NCI-H748 treated with DMSO at 0.1 percent for 48 hours (cell line): ENCODE data around the gene PARP9.
"Not testable (repeated sequence)": the region's sequence is repeated elsewhere in the genome, so short reads cannot be mapped to it uniquely, and the experiment has no call there.

Experiments used
- DNase-seq: peaks from one replicate; lab custom pipeline; 2025; lab: John Stamatoyannopoulos, UW

PARP9 gene

DNA sequence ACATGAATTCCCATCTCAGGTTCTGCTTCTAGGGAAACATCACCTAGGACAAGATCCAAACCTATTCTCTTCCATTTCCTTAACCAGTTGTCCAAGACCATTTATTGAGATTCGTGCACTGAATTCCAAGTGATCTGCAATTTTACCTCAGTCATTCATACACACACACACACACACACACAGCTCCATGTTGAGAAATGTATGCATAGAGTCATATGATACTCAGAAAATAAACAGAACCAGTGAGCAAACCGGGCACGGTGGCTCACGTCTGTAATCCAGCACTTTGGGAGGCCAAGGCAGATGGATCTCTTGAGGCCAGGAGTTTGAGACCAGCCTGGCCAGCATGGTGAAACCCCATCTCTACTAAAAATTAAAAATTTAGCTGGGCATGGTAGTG is 43.2 kb downstream of the PARP9 start:
- DNase-seq: no peak

DNA sequence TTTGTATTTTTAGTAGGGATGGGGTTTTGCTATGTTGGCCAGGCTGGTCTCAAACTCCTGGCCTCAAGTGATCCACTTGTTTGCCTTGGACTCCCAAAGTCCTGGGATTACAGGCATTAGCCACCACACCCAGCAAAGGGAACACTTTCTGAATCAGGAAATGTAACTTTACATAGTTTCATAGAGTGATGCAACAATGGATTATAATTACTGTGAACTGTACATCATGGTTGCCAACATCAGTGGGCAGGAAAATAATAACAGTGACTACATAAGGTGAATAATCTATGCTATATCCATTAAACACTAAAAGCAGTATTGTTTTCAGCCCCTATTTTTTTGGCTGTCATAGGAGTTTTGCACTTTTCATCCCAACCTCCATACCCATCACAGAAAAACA is 44.4 kb downstream of the PARP9 start:
- no peak for DNase-seq

DNA sequence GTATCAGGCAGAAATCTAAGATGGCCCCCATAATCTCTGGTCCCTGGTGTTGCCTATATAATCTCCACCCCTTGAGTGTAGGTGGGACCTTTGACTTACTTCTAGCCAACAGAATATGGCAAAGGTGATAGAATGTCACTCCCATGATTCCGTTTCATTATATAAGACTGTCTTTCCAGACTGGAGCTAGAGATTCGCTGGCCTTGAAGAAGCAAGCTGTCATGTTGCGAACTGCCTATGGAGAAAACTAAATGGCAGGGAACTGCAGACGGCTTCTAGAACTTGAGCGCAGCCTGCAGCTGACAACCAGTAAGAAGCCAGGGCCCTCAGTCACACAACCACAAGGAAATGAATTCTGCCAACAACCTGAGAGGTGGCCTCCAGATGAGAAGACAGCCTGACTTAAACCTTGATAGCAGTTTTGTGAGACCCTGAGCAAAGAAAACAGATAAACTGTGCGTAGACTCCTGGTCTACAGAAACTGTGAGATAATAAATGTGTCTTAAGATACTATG is 47.2 kb downstream of the PARP9 start:
- no peak for DNase-seq

DNA sequence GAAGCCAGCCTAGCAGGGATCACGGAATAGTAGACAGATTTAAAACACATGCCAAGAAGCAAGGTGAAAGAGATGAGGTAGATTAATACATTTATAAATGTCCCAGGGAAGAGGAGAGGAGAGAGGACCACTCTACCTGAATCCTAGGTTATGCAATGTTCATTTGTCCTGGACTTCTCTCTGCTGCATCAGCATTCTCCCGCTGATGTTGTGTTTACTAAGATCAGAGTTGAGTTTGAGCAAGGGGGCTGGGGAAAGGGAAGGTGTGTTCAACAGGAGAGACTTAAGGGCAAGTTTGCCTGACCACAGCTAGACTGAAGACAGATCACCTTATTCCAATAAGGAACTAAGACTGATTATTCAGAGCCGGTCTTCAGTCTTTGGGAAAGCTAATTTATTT is 48.2 kb downstream of the PARP9 start:
- no peak for DNase-seq

DNA sequence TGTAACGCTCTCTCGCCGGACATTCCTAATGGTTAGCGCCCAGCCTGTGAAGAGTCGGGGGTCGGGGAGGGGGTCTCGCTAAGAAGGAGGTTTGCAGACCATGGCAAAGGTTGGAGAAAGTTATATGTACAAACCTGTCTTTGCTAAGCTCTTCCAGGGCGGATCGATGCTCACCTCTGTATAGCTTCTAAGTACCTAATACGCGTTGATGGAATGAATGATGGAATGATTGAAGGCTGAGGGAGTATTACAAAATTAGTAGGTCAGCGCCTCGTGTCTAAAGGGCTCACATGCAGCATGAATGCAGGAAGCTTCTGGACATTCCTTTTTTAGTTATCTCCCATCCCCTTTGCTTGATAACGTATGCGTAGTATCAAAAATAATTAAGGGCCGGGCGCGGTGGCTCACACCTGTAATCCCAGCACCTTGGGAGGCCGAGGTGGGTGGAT is 49.1 kb downstream of the PARP9 start:
- DNase-seq: no peak

DNA sequence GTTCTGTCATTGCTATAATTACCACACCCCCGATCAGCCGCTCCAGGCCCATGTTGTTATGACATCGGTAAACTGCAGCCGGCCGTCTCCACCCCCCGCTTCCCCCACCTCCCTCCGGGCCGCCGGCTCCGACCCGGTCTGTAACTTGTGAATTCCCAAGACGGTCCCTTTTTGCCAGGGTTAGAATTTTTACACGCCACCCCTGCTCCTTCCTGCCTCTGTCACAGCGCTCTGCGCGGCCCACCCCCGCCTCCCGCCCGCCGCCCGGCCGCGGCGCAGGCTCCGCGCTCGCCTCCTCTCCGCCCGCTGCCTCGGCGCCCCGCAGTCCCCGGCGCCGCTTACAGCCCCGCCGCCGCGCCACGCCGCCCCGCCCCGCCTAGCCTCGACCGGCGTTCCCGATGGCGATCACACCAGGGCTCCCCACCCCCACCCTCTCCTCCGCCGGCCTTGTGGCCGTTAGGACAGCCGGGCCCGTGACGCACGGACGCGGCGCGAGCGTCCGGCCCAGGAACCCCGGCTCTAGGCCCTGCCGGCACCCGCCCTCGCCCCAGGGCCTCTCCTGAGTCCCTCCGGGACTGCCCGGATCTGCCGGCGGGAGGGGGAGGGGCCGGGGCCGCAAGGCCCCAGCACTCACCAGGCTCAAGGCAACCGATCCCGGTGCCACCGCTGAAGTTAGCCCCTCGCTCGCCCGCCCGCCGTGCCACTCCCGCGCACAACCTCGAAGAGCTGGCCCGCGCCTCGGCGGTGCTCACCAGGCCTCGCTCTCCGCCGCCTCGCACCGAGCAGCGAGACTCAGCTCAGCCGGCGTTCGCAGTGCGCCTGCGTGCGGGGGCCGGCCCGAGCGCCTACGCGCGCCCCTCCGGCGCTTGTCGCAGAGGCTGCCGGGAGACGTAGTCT is 49.7 kb downstream of the PARP9 start, which contains the start of gene KPNA1:
TSS of gene KPNA1 (minus strand) at position 817 of the 897 bp plus-strand sequence. CDS start 18,374 bp downstream, outside the sequence.
- peak; percentile 30 for DNase-seq

DNA sequence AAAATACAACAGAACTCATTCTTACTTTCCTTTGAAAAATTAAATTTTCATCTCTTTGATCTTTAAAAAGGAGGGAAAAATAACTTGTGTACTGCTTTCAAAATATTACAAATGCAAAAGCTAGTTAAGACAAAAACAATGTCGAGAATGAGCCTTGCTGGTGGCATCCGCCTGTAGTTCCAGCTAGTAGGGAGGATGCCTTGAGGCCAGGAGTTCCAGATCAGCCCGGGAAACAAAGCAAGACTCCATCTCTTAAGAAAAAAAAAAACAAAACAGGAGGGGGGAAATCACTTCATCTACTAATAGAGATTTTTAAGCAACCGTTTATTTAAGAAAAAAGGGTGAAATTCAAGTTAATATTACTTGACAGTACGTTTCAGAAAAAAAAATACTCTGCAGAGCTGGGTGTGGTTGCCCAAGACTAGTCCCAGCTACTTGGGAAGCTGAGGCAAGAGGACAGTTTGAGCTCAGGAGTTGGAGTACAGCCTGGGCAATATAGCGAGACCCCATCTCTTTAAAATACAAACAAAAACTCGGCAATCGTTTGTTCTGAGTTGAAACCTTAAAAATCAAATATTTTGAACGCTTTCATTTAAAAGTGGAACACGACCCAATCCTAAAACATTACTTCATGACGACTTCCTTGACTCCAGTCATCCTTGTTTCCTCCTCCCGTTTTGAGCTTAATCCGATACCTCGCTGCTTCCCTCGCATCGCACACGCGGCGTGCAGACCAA is 50.5 kb downstream of the PARP9 start:
- DNase-seq: no peak

DNA sequence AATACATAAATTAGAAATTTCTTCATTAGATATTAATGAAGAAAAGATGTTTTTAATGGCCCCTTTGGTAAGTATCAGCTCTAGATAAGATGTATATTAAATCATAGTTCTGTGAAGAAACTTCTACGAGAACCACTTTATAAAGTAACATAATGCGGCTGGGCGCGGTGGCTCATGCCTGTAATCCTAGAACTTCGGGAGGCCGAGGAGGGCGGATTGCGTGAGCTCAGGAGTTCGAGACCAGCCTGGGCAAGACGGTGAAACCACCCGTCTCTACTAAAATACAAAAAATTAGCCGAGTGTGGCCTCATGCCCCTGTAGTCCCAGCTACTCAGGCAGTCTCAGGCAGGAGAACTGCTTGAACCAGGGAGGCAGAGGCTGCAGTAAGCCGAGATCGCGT is 51.8 kb downstream of the PARP9 start:
- no peak for DNase-seq

DNA sequence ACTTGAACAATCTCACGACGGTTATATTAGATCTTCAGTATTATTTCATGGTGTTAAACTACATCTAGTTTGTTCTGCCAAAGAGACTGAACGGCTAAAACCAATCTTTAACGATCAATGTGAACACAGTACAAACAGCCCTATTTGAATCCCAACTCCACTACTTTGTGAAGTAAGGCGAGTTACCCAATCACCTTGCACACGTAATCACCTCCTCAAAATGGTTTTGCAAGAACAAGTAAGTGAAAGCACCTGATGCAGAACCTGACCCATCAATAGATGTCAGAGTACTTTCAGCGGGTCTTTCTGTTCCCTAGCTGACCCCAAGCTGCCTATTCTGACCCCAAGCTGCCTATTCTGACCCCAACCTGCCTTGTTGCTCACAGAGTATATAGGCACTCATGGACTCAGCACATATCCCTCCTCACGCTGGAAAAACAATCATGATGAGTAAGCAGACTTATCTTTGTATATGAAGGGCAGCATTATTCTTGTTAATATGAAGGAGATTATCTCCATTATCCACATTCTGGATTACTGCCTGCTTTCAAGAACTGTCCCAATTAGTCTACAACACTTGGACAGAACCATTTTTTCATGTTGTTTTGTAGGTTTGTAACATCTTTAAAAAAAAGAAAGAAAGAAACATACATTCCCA is 53.1 kb downstream of the PARP9 start:
- DNase-seq: no peak

DNA sequence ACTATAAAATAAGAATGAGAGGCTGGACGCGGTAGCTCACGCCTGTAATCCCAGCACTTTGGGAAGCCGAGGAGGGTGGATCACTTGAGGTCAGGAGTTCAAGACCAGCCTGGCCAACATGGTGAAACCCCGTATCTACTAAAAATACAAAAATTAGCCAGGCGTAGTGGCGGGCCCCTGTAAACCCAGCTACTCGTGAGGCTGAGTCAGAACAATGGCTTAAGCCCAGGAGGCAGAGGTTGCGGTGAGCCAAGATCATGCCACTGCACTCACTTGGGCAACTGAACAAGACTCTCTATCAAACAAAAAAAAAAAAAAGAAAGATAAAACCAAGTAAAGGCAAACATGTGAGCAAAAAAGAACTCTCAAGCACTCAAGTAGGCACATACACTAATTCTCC is 55.2 kb downstream of the PARP9 start:
- DNase-seq: not testable (repeated sequence)

DNA sequence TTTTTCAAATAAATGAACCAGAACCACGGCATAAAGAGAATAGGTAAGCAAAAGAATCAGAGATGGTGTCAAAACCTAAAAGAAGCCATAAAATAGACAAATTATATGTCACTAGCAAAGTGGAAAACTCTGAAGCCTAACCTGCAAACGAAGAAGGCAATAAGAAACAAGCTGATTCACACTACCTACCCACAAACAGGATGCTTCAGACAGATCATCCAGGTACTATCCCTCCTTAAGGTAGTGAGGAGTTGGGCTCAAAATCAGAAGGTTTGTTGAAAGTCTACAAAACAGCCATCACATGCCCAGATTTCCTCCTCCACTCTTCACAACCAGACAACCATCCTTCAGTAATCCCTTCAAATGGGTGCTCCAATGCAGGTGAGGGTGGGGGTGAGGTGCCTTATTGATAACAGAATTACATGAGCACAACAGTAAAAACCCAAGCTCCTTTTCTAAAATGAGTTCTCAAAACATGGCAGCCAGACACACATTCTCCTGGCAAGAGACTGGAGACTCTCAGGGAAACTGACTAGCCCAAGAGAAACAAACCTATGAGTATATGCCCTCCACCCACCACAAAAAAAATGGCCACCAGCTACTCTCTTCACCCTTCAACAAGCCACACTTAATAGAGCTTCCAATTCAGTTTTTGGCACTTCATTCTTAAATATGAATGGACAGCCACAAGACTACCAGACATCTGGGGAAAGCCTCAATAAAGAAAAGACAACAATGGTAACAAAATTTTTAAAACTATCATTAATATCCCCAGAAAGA is 55.8 kb downstream of the PARP9 start:
- DNase-seq: no peak

DNA sequence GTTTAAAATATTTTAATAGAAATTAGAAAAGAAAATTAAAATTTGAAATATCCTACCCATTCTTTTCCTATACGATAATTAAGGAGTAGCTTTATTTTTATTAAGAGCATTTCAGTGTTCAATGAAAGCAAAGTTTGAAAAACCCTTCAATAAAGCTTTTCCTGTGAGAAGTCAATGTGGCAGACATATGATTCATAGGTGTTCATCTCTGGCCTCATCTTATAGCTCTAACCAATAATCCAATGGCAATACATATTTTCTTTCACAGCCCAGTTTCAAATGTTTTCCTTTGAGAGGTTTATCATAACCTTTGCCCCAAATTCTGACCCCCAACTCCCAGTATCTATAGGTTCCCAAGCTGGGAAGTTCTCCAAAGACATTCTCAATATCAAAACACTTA is 57.6 kb downstream of the PARP9 start:
- no peak for DNase-seq

DNA sequence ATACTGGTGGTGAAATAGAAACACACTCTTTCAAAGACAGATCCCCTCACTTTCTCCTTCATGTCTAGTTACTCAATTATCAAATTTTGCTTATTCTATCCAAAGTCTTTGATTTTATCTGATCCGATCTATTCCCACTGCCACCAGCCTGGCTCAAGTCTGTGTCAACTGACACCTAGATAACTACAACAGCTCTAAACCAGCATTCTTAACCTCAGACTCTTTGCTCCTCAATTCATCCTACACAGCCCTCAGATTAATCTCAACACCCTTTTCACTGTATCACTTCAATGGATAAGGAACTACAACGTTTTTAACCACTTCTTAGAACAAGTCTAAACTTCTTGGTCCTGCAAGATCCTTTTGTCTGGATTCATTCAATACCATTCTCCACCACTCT is 58.4 kb downstream of the PARP9 start:
- no peak for DNase-seq

DNA sequence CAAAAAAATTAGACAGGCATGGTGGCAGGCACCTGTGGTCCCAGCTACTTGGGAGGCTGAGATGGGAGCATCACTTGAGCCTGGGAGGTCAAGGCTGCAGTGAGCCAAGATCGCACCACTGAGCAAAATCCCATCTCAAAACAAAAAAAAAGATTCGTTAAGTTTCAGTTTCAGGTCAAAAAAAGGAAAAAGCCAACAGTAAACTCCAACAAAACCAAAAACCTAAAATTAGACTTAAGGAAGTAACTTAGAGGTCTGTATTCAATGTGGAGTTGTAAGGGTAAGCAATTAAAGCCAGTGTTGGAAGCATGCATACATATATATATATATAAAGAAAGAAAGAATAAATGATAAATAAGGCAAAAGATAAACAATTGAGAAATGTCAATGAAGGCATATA is 61.2 kb downstream of the PARP9 start:
- no peak for DNase-seq

DNA sequence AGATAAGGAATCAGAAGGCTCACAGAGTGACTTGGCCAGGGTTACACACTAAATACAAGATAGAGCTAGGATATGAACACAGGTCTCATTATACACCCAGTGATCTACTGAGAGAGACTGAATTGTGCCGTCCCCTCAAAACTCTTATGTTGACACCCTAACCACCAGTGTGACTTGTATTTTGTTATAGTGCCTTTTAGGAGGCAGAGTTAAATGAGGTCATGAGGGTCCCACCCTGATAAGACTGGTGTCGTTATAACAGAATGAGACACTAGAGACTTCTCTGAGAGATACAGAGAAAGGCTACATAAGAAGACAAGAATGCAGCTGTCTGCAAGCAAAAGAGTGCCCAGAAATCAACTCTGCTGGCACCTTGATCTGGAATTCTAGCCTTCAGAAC is 62.0 kb downstream of the PARP9 start:
- DNase-seq: no peak

DNA sequence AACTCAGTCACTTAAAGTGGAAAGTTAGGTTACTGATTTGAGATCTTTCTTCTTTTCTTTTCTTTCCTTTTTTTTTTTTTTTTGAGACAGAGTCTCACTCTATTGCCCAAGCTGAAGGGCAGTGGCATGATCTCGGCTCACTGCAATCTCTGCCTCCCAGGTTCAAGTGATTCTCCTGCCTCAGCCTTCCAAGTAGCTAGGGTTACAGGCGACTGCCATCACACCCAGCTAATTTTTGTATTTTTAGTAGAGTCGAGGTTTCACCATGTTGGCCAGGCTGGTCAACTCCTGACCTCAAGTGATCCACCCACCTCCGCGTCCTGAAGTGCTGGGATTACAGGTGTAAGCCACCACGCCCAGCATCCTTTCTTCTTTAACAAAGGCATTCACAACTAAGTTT is 63.1 kb downstream of the PARP9 start:
- DNase-seq: not testable (repeated sequence)

DNA sequence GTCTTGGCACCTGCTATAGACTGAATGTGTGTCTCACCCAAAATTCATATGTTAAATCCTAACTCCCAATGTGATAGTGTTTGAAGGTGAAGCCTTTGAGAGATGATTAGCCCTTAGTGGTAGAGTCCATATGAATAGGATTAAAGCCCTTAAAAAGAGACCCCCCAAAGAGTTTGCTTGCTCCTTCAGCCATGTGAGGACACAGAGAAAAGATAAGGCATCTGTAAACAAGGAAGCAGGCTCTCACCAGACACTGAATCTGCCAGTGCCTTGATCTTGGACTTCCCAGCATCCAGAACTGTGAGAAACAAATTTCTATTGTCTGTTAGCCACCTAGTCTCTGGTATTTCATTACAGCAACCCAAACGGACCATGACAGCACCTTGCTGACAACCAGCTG is 65.9 kb downstream of the PARP9 start:
- DNase-seq: no peak

DNA sequence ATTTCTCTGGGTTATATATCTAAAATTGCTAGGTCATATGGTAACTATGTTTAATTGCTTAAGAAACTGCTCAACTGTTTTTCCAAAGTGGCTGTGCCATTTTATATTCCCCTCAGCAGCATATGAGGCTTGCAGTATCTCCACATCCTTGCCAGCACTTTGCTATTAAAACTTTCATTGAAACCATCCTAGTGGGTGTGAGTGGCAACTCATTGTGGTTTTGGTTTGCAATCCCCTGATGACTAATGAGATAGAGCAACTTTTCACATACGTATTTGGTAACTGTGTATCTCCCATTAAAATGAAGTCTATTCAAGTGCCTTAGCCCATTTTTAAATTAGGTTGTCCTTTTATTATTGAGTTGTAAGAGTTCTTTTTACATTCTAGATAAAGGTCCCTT is 66.7 kb downstream of the PARP9 start:
- no peak for DNase-seq

DNA sequence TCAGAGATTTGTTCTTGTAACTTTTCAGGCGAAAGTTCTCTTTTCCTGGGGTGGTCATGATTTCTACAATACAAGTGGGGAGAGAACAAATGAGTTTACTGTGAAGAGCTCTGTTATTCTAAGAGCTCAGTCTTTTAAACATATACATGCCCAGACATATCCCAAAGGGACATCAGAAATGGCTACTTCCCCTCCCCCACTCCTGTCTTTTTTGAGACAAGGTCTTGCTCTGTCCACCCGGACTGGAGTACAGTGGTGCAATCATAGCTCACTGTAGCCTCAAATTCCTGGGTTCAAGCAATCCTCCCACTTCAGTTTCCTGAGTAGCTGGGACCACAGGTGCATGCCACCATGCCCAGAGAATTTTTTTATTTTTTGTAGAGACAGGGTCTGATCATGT is 67.6 kb downstream of the PARP9 start:
- no peak for DNase-seq

DNA sequence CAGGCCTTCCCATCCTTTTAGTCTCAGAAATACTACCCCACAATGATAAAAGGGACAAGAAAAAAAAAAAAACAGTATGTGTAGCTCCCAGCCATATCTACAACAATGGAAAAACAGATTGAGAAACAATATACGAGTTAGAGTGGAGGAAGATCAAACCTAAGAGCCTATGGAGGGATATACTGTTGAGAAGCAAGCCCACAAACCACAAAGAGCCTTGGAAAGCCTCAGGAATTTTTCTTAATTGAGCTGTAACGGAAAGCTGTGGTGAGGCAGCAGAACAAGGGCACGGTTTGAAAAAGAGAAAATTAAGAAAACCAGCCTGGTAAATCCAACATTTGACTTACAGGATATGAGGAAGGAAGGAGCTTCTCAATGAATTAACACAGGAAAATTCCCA is 70.8 kb downstream of the PARP9 start:
- no peak for DNase-seq

DNA sequence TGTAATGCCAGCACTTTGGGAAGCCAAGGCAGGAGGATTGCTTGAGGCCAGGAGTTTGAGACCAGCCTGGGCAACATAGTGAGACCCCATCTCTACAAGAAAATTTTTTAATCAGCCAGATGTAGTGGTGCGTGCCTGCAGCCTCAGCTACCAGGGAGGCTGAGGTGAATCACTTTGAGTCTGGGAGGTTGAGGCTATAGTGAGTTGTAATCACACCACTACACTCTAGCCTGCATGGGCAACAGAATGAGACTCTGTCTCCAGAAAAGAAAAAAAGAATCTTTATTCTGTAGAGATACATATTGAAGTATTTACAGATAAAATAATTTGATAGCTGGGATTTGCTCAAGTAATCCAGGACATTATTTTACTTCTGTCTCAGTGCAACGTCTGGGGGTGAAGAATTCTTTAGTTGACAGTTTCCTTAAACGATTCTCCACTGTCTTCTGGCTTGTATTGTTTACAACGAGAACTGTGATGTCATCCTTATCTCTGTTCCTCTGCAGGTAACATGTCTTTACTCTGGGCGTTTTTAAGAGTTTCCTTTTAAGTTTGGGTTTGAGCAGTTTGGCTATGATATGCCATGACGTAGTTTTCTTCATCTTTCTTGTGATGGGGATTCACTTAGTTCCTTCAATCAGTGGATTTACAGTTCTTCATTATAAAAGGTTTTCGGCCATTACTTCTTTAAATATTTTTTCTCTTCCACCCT is 75.7 kb downstream of the PARP9 start:
- DNase-seq: no peak
